CD4-positive, alpha-beta T cell (primary cell): ENCODE data around the gene MRPL21. TPM values are rescaled to one million over a fixed set of nuclear protein-coding genes. Genes with fewer than 3 reads are reported as not detected.

Experiments
- ATAC-seq: fragments of 200-7000 bp; cut with Tn5 transposase; one replicate; pipeline ENCODE4 v1.10.0; 2022; ENCODE audit warnings: mild to moderate bottlenecking; ENCODE audit not compliant: poor library complexity
- CTCF ChIA-PET: fragments of 350-600 bp; sonication (Branson Sonifier 250); formaldehyde crosslinking; loops from one replicate; lab custom pipeline; 2021; ENCODE audit warnings: antibody characterized with exemption, inconsistent platforms; lab: Charles Lee
- POLR2A ChIA-PET: fragments of 350-600 bp; sonication (Branson Sonifier 250); formaldehyde crosslinking; loops from one replicate; lab custom pipeline; 2021; ENCODE audit warnings: antibody characterized with exemption, inconsistent platforms; lab: Charles Lee
- DNase-seq, 14 experiments: peaks; one replicate each; pipeline ENCODE4 v3.0.0-alpha.2; 2013 to 2020; ENCODE audit warnings: mixed read lengths in 2 of 14
- H3K27ac ChIP-seq, 2 donors: one replicate each; pipeline versions ENCODE4 v1.5.1 to v1.7.0; 2013; ENCODE audit warnings: low read length in 2 of 2, low read depth in 1 of 2, mild to moderate bottlenecking in 1 of 2
- H3K27me3 ChIP-seq, 2 experiments: 1 replicate in 1 of 2; 2 replicates in 1 of 2; pipeline versions ENCODE4 v1.6.1 to v1.7.0; 2013; ENCODE audit warnings: low read length in 2 of 2, control low read depth in 1 of 2, mild to moderate bottlenecking in 1 of 2, moderate library complexity in 1 of 2; ENCODE audit not compliant: insufficient read depth in 2 of 2, control insufficient read depth in 1 of 2
- H3K36me3 ChIP-seq: one replicate; pipeline ENCODE4 v1.6.1; 2013; ENCODE audit warnings: low read length, control low read depth; ENCODE audit not compliant: insufficient read depth
- H3K4me1 ChIP-seq: one replicate; pipeline ENCODE4 v1.6.1; 2013; ENCODE audit warnings: low read length, control low read depth; ENCODE audit not compliant: insufficient read depth
- H3K4me3 ChIP-seq: one replicate; pipeline ENCODE4 v1.5.1; 2013; ENCODE audit warnings: mild to moderate bottlenecking, low read length, moderate library complexity
- H3K9me3 ChIP-seq, 2 experiments: 1 replicate in 1 of 2; 2 replicates in 1 of 2; pipeline versions ENCODE4 v1.6.1 to v1.7.0; 2013; ENCODE audit warnings: low read length in 2 of 2, mild to moderate bottlenecking in 2 of 2, control low read depth in 1 of 2, moderate library complexity in 1 of 2; ENCODE audit not compliant: control insufficient read depth in 1 of 2, insufficient read depth in 1 of 2
- H3K27ac Mint-ChIP-seq: one replicate; pipeline ENCODE4 v1.8.0; 2020; ENCODE audit warnings: mixed read lengths
- H3K27me3 Mint-ChIP-seq: one replicate; pipeline ENCODE4 v1.8.0; 2021; ENCODE audit warnings: mixed read lengths
- H3K36me3 Mint-ChIP-seq: one replicate; pipeline ENCODE4 v1.8.0; 2021; ENCODE audit warnings: low read depth, mixed read lengths
- H3K4me1 Mint-ChIP-seq: one replicate; pipeline ENCODE4 v1.8.0; 2021; ENCODE audit warnings: low read depth, mixed read lengths
- H3K4me3 Mint-ChIP-seq: one replicate; pipeline ENCODE4 v1.8.0; 2020; ENCODE audit warnings: mild to moderate bottlenecking, mixed read lengths
- H3K9me3 Mint-ChIP-seq: one replicate; pipeline ENCODE4 v1.8.0; 2020; ENCODE audit warnings: mixed read lengths
- CTCF ChIP-seq: fragments of 200-600 bp; IDR thresholded peaks from one replicate; pipeline ENCODE4 v1.8.0; 2022; ENCODE audit warnings: antibody characterized with exemption, mild to moderate bottlenecking
- intact Hi-C, 2 experiments: fragments of 100-400 bp; cut with DNase I in 1 of 2; cut with micrococcal nuclease in 1 of 2; formaldehyde crosslinking; loops; one replicate each; pipeline versions ENCODE4 v1.15.1 to v1.9.0; 2023 to 2025; cut with DNase I, micrococcal nuclease
- total RNA-seq, 174 experiments: library from RNA in 2 of 174; stranded (reverse) in 2 of 174; gene quantifications; one replicate each; pipeline ENCODE4 v1.2.3 and lab custom pipeline; 2021 to 2026

Gene MRPL21
- total RNA-seq, 2 experiments from 2014 or later = 47.5 to 48.0 TPM

DNA sequence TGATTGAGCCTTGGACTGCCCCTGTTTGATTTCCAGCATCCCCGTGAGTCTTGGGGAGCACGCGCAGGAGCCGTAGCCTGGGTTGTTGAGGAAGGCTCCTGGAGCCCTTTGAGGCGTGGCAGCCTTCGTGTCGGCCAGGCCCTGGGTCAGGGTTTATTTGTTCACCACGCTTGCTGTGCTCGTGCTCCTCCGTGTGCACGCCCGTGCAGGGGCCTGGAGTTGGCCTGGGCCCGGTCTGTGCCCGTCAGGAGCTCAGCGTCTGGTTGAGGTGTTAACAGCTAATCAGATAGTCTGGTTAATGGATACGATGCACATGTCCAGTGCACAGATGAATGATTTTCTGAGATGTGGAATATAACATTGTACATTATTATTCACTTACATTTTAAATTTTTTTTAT is 8.1 kb upstream of the MRPL21 start:
- intact Hi-C loops = no loop called here
- DNase-seq (no peak), ATAC-seq (no peak)
- CTCF ChIA-PET = no interaction called here
- no peak overlapping the region for H3K4me3 ChIP-seq
- Mint-ChIP-seq H3K4me3 (no peak overlapping the region), H3K36me3 (peaks cover 77% of the 10 kb centered on the region), H3K27me3 (no peaks in the 10 kb centered on the region), H3K4me1 (no peaks in the 10 kb centered on the region), H3K9me3 (no peaks in the 10 kb centered on the region), H3K27ac (no peak overlapping the region)
- no peaks in the 10 kb centered on the region for H3K9me3 ChIP-seq
- no peak overlapping the region for H3K27ac ChIP-seq
- peaks cover 77% of the 10 kb centered on the region for H3K36me3 ChIP-seq
- no peak for TF ChIP-seq CTCF
- POLR2A ChIA-PET = interaction anchor here (0.5 kb wide), 1 partner anchor 301 kb away, joined by 3 read pairs; no protein-coding TSS in a partner anchor
- no peaks in the 10 kb centered on the region for H3K4me1 ChIP-seq
- no peaks in the 10 kb centered on the region for H3K27me3 ChIP-seq

- TF ChIP-seq CTCF = no peak
- Mint-ChIP-seq H3K4me1 (peaks cover 3% of the 10 kb centered on the region), H3K36me3 (peaks cover 74% of the 10 kb centered on the region)
These were observed 7.3 kb upstream of the MRPL21 start for GRCh38 chr11:68910965-68911364.

GRCh38 chr11:68908273-68908672 is 4.6 kb upstream of the MRPL21 start:
- H3K9me3 Mint-ChIP-seq = no peaks in the 10 kb centered on the region
- TF ChIP-seq CTCF = no peak
- no peak overlapping the region for H3K4me3 ChIP-seq
- no peaks in the 10 kb centered on the region for H3K27me3 ChIP-seq
- DNase-seq (no peak), ATAC-seq (no peak)
- H3K27ac ChIP-seq = no peak overlapping the region
- POLR2A ChIA-PET = no interaction called here
- intact Hi-C loops = loop anchor here in 1 of 2 experiments (10.0 kb wide), 2 partner anchors 443 to 1297 kb away; partner anchors contain the start of genes FADD and PPP6R3
- peaks cover 78% of the 10 kb centered on the region for H3K36me3 Mint-ChIP-seq
- H3K9me3 ChIP-seq = no peaks in the 10 kb centered on the region
- H3K4me3 Mint-ChIP-seq = no peak overlapping the region
- H3K4me1 ChIP-seq = peaks cover 20% of the 10 kb centered on the region
- CTCF ChIA-PET = no interaction called here
- peaks cover 26% of the 10 kb centered on the region for H3K4me1 Mint-ChIP-seq
- H3K27ac Mint-ChIP-seq = no peak overlapping the region
- peaks cover 47% of the 10 kb centered on the region for H3K36me3 ChIP-seq
- H3K27me3 Mint-ChIP-seq = no peaks in the 10 kb centered on the region

More at GRCh38 chr11:68910965-68911364, 7.3 kb upstream of the MRPL21 start:
- Histone ChIP-seq H3K9me3 (no peaks in the 10 kb centered on the region), H3K27ac (no peak overlapping the region), H3K4me1 (no peaks in the 10 kb centered on the region), H3K27me3 (no peaks in the 10 kb centered on the region), H3K4me3 (no peak overlapping the region), H3K36me3 (peaks cover 70% of the 10 kb centered on the region)
- ChIA-PET POLR2A (interaction anchor here (1.4 kb wide), 1 partner anchor 55 kb away, joined by 3 read pairs; no protein-coding TSS in a partner anchor), CTCF (no interaction called here)
- ATAC-seq (no peak), DNase-seq (no peak)
- H3K27ac Mint-ChIP-seq = no peak overlapping the region
- no peak overlapping the region for H3K4me3 Mint-ChIP-seq
- no peaks in the 10 kb centered on the region for H3K27me3 Mint-ChIP-seq
- intact Hi-C loops = no loop called here
- H3K9me3 Mint-ChIP-seq = no peaks in the 10 kb centered on the region
